ENCODE measurements around the gene COX6A1.

GRCh38 chr12:120489018-120489417 lies 51.1 kb downstream of the COX6A1 start:
- TF ChIP-seq CTCF (IDR thresholded peaks at IDR 0.05; ENCODE audit: low read depth, low read length) (no peak), EZH2phosphoT487 (IDR thresholded peaks at IDR 0.05; ENCODE audit: low read depth) (no peak)

Measured in OCI-LY3 (cell line).